Posterior vena cava (tissue), 2 donors: ENCODE data around the gene TOGARAM1. TPM values are rescaled to one million over a fixed set of nuclear protein-coding genes. Genes with fewer than 3 reads are reported as not detected.

Experiments
- DNase-seq: peaks from one replicate; pipeline ENCODE4 v3.0.0-alpha.2; 2020; ENCODE audit warnings: low spot score
- intact Hi-C, 2 donors: fragments of 100-400 bp; cut with DNase I; formaldehyde crosslinking; loops; one replicate each; pipeline versions ENCODE4 v1.14.1 to v1.14.2; 2022 to 2023
- total RNA-seq, 2 donors: library from RNA; stranded (reverse); fragmentation: NEBNext Ultra II Directional; extraction: Animal tissue kit (Norgen Biotek cat#: 25700); gene quantifications; one replicate each; pipeline ENCODE4 v1.2.1, GENCODE V29; 2021
- donor health status: DM: yes; HTN: yes; CAD: no.
- donor health status: DM: yes; HTN: yes; CAD: no.

TOGARAM1 gene
- total RNA-seq, 2 donors from 2014 or later, result 12.9 to 17.0 TPM

DNA sequence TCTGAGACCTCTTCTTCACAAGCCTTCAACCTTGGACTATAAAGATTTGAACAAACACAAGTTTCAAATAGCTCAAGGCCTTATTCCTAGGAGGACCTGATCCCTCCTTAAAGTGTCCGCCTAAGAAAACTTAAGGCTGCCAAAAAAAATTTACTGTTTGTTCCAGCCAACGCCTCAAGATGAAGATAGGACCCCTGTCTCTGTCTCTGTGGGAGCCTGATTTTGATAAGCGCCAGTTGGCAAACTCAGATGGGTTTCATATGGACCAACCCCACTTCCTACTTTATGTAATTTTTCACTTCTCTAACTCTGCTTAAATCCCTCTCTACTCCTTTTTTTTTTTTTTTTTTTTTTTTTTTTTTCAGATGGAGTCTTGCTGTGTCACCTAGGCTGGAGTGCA, 161.3 kb downstream of the TOGARAM1 start:
- intact Hi-C loops, result no loop called here
- DNase-seq, result no peak

Other genes with a start within 250 kb of the TOGARAM1 start
- 10 to 100 TPM; 16.0 to 16.4 TPM for gene KLHL28, start 243 bp upstream of the TOGARAM1 start, total RNA-seq
- 10 to 100 TPM; 30.4 to 31.8 TPM for gene PRPF39, start 121.9 kb downstream of the TOGARAM1 start, total RNA-seq
- 10 to 100 TPM; 42.8 to 45.7 TPM for gene FKBP3, start 172.3 kb downstream of the TOGARAM1 start, total RNA-seq
- gene FANCM, start 173.7 kb downstream of the TOGARAM1 start, total RNA-seq, result 1 to 10 TPM; 5.1 to 6.3 TPM